ENCODE results near the gene HMX1. TPM values are rescaled to one million over a fixed set of nuclear protein-coding genes. Genes with fewer than 3 reads are reported as not detected.

HMX1 gene
- total RNA-seq, 1 donor from 2014 or later, result not detected

- H3K27me3 ChIP-seq (ENCODE audit: control insufficient read depth, insufficient read depth, low read length), result peaks cover 5% of the 10 kb centered on the region
- DNase-seq (ENCODE audit: low read depth), result no peak
These were observed 32.4 kb upstream of the HMX1 start for GRCh38 chr4:8904041-8904501.

DNA sequence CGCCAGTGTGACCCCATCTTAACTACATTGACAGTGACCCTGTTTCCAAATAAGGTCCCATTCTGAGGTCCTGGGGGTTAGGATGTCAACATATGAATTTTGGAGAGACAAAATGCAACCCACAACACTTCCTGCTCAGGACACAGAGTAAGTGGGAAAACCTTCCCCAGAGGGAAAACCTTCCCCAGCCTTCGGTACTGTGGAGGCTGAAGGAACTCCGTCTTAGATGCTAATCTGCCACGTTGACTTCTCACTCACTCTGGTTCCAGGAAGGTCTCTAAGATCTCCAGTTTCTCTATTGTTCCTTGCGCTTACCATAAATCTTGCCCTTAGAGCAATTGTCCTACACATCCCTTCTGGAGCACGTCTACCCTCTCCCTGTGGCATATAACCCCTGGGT, 29.7 kb upstream of the HMX1 start:
- no peak overlapping the region for H3K4me3 ChIP-seq (ENCODE audit: low read depth, low read length)
- no peak for DNase-seq (ENCODE audit: low read depth)
- no peaks in the 10 kb centered on the region for H3K36me3 ChIP-seq (ENCODE audit: control insufficient read depth, insufficient read depth, low read length)
- H3K27me3 ChIP-seq (ENCODE audit: control insufficient read depth, insufficient read depth, low read length), result peaks cover under 1% of the 10 kb centered on the region
- TF ChIP-seq, protein P1, sequence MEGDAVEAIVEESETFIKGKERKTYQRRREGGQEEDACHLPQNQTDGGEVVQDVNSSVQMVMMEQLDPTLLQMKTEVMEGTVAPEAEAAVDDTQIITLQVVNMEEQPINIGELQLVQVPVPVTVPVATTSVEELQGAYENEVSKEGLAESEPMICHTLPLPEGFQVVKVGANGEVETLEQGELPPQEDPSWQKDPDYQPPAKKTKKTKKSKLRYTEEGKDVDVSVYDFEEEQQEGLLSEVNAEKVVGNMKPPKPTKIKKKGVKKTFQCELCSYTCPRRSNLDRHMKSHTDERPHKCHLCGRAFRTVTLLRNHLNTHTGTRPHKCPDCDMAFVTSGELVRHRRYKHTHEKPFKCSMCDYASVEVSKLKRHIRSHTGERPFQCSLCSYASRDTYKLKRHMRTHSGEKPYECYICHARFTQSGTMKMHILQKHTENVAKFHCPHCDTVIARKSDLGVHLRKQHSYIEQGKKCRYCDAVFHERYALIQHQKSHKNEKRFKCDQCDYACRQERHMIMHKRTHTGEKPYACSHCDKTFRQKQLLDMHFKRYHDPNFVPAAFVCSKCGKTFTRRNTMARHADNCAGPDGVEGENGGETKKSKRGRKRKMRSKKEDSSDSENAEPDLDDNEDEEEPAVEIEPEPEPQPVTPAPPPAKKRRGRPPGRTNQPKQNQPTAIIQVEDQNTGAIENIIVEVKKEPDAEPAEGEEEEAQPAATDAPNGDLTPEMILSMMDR (IDR thresholded peaks at IDR 0.05; ENCODE audit: insufficient read depth, low read length, poor library complexity, severe bottlenecking), result no peak

More at GRCh38 chr4:8904041-8904501, 32.4 kb upstream of the HMX1 start:
- H3K36me3 ChIP-seq (ENCODE audit: control insufficient read depth, insufficient read depth, low read length), result no peaks in the 10 kb centered on the region
- TF ChIP-seq, protein P1 (IDR thresholded peaks at IDR 0.05; ENCODE audit: insufficient read depth, low read length, poor library complexity, severe bottlenecking), result no peak
- no peak overlapping the region for H3K4me3 ChIP-seq (ENCODE audit: low read depth, low read length)

GRCh38 chr4:8900588-8900987, 28.9 kb upstream of the HMX1 start:
- DNase-seq (ENCODE audit: low read depth), result no peak
- TF ChIP-seq, protein P1 (IDR thresholded peaks at IDR 0.05; ENCODE audit: insufficient read depth, low read length, poor library complexity, severe bottlenecking), result no peak
- no peak overlapping the region for H3K4me3 ChIP-seq (ENCODE audit: low read depth, low read length)
- peaks cover 8% of the 10 kb centered on the region for H3K27me3 ChIP-seq (ENCODE audit: control insufficient read depth, insufficient read depth, low read length)
- H3K36me3 ChIP-seq (ENCODE audit: control insufficient read depth, insufficient read depth, low read length), result no peaks in the 10 kb centered on the region

DNA sequence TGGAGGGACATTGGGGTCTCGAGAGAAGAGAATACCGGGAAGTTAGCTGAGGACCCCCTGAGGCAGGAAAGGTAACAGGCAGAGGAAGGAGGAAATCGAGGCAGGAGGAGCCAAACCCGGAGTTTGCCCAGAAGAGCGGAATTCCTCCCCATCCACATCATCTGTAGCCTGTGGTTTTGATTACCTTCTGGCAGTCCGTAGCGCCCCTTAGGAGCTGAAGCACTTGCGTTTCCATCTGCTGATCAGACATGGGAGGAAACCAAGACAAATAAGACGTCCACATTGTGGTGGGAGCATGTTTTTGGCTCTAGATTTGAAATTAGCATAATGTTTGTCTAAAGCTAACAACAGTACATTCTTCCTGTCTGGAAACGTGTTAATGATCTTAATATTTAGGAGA, 26.8 kb upstream of the HMX1 start:
- no peak for DNase-seq (ENCODE audit: low read depth)
- Histone ChIP-seq H3K36me3 (ENCODE audit: control insufficient read depth, insufficient read depth, low read length) (no peaks in the 10 kb centered on the region), H3K4me3 (ENCODE audit: low read depth, low read length) (no peak overlapping the region), H3K27me3 (ENCODE audit: control insufficient read depth, insufficient read depth, low read length) (peaks cover 24% of the 10 kb centered on the region)
- TF ChIP-seq, protein P1 (IDR thresholded peaks at IDR 0.05; ENCODE audit: insufficient read depth, low read length, poor library complexity, severe bottlenecking), result no peak

DNA sequence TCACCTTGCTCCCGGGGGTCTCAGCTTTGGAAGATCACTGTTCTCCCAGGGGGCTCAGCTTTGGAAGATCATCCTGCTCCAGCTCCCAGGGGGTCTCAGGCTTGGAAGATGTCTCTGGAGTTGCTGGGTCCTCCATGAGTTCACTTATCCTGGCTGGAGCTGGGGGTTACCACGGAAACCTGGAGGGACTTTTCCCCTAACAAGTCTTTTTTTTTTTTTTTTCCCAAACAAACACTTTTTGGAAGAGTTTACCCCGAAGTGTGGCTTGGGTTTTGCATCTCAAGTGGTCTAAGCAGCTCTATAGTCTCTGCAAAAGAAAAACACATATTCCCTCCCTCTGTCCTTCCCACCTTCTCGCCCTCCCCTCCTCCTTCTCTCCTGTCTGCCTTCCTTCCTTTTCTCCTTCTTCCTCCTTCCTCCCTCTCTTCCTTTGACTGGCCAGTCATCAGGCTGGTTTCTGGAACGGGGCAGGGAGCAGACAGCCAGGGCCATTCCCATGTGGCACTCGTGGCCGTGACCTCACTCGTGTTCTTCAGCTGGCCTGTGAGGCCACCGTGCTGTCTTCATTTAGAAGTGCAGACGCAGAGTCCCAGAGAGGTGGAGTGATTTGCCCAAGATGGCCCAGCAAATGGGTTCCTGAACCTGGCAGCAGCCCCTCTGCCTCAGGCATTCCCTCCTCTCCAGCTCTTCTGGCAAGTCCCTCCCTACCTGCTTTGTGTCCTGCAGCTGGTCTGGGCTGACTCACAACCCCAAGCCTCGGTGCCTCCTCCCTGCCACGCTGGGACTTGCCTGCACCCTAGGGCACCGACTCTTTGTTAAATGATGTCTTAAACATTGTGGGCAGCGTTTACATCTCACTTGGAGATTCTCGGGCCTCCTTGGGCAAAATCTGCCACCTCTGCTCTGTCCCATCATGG, 25.9 kb upstream of the HMX1 start:
- no peaks in the 10 kb centered on the region for H3K36me3 ChIP-seq (ENCODE audit: control insufficient read depth, insufficient read depth, low read length)
- DNase-seq (ENCODE audit: low read depth), result no peak
- TF ChIP-seq, protein P1 (IDR thresholded peaks at IDR 0.05; ENCODE audit: insufficient read depth, low read length, poor library complexity, severe bottlenecking), result no peak
- H3K27me3 ChIP-seq (ENCODE audit: control insufficient read depth, insufficient read depth, low read length), result peaks cover 33% of the 10 kb centered on the region
- H3K4me3 ChIP-seq (ENCODE audit: low read depth, low read length), result no peak overlapping the region
